Astrocyte (in vitro differentiated cells and primary cell): ENCODE results near the gene CERCAM.

Source experiments
- EZH2 ChIP-seq: IDR thresholded peaks from 2 replicates; pipeline ENCODE4 v1.6.1; 2012; ENCODE audit warnings: mild to moderate bottlenecking, low read length, inconsistent platforms; ENCODE audit not compliant: insufficient read depth
- TF ChIP-seq, protein P1 (sequence below): IDR thresholded peaks from 2 replicates; pipeline ENCODE4 v1.5.1; 2011; ENCODE audit warnings: low read depth, mild to moderate bottlenecking, inconsistent platforms, low read length, moderate library complexity; ENCODE audit not compliant: insufficient read depth

DNA sequence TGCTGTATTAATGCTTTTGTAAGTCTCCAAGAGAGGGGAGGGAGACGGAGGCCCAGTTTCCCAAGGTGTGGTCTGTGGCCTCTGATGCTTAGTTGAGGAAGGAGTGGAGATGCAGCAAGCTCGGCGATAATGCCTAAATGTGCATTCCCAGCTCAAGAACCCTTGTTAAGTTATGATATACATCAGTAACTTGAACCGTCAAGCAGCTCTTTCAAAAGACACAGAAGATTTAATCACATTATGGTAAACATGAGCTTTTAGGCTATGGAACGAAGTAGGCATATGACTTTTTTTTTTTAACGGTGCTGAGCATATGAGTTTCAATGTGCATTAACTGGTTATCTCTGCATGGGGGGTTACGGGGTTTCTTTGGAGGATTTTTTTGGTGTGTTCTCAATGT lies 61.5 kb downstream of the CERCAM start:
- TF ChIP-seq, protein P1, sequence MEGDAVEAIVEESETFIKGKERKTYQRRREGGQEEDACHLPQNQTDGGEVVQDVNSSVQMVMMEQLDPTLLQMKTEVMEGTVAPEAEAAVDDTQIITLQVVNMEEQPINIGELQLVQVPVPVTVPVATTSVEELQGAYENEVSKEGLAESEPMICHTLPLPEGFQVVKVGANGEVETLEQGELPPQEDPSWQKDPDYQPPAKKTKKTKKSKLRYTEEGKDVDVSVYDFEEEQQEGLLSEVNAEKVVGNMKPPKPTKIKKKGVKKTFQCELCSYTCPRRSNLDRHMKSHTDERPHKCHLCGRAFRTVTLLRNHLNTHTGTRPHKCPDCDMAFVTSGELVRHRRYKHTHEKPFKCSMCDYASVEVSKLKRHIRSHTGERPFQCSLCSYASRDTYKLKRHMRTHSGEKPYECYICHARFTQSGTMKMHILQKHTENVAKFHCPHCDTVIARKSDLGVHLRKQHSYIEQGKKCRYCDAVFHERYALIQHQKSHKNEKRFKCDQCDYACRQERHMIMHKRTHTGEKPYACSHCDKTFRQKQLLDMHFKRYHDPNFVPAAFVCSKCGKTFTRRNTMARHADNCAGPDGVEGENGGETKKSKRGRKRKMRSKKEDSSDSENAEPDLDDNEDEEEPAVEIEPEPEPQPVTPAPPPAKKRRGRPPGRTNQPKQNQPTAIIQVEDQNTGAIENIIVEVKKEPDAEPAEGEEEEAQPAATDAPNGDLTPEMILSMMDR = no peak
- TF ChIP-seq EZH2 = no peak
